Retina (tissue), 1 donor: ENCODE measurements around the gene RHEX.
"Not testable (repeated sequence)": the region's sequence is repeated elsewhere in the genome, so short reads cannot be mapped to it uniquely, and the experiment has no call there.

Source experiments
- DNase-seq: peaks from one replicate; pipeline ENCODE4 v3.0.0-alpha.2; 2016

RHEX gene, protein sequence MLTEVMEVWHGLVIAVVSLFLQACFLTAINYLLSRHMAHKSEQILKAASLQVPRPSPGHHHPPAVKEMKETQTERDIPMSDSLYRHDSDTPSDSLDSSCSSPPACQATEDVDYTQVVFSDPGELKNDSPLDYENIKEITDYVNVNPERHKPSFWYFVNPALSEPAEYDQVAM

DNA sequence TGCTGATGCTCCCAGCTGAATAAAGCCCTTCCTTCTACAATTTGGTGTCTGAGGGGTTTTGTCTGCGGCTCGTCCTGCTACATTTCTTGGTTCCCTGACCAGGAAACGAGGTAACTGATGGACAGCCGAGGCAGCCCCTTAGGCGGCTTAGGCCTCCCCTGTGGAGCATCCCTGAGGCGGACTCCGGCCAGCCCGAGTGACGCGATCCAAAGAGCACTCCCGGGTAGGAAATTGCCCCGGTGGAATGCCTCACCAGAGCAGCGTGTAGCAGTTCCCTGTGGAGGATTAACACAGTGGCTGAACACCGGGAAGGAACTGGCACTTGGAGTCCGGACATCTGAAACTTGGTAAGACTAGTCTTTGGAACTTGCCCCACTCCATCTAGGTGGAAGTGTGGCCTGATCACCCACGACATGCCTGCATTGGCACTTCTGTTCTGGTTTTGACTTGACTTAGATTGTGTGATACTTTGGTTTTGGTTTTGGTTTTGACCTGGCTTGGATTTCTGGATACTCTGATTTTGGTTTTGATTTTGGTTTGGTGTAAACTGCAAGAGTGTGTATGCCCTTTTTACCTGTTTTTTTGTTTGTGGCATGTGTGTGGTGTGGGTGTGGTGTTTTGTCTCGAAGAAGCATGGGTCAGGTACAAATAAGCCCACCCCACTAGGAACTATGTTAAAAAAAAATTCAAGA, at the start of gene RHEX:
Gene RHEX, plus strand, starts transcription at position 255 of the 692 bp plus-strand sequence. CDS start 44,656 bp downstream, outside the sequence.
- not testable (repeated sequence) for DNase-seq

DNA sequence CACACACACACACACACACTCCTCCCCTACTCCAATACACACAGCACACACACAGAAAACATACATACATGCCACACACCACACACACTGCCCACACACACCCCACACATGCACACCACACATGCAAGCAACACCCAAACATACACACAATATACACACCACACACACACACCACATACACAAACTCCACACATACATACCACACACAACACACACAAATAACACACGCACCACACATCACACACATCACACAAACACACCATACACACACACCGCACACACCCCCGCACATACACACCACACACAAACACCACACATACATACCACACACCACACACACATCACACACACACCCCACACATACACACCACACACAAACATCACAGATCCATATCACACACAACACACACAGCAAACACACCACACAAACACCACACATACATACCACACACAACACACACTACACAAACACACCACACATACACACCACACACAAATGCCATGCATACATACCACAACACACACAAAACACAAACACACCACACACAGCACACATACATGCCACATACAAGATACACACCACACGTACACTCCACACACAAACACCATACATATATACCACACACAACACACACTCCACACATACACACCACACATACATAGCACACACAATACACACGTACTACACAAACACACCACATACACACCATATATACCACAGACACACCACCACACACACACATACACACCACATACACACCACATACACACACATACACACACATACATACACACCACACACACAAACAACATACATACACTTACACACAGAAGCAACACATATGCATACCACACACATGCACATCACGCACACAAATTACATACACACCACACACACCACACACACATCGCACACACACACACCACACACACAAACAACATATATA, 48.8 kb upstream of the RHEX start:
- no peak for DNase-seq

DNA sequence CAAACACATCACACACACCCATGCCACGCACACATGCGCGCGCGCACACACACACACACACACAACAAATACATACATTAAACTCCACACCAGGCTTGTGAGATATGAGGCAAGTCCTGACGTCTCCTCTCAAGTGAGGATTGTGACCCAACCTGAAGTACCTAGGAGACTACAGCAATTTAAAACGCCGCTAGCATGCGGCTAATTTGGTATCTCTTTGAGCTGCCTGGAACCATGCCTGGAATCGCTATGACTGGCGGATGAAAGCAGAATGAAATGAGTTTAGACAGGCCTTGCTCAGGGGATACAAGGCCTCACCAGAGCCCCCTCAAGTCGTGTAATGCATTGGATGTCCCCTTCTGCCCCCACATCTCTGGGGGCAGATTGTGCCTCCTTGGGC, 48.1 kb upstream of the RHEX start:
- no peak for DNase-seq

DNA sequence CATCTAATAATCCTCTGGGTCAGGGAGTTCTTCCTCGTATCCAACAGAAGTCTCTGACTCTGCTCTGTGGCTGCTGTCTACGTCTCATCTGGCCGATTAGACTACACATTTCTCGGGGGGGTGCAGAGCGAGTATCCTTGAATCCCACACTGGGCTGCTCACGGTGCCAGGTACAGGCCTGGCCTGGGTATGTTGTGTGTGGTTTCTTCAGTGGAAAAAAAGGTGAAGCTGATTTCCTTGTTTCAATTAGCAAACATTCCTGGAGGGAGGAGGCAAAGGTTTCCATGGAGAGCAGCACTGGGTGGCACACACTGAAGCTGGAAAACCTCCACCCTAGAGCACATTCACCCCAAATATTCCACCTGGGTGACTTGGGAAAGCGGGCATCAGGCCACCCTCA, 47.7 kb upstream of the RHEX start:
- DNase-seq = no peak

DNA sequence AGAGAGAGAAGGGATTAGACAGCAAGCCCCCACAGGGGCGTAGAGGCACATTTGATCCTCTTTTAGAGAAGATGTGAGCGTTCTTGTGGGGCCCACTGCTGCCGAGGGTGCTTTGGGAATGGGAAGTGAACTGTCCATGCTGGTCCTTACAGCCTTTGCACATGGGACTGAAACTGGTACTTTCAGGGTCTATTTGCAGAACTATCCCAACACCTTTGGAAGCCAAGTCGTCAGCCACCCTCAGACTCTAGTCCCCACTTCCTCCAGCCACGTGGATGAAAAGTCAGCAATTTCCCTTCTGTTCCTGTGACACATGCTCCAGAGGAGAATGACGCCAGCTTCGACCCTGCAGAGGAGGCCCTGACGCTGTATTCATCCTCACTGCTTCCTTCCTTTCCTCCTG, 47.2 kb upstream of the RHEX start:
- no peak for DNase-seq

DNA sequence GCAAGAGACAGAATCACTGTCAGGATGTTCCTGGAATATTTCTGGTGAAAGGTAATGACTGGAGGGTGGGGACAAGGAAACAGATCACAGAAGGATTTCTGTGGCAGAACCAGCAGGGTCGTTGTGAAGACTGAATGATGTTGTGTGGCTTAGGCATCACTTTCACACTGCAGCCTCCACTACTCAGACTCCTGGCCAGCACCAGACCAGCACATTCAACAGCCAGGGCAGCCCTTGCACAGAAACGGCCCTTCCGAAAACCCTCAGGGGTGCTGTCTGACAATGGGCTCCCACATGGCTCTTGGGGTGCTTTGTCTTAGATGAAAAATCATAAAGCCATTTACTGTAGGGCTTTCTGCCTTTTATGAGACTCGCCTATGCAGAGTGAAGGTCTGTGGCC, 46.0 kb upstream of the RHEX start:
- no peak for DNase-seq

DNA sequence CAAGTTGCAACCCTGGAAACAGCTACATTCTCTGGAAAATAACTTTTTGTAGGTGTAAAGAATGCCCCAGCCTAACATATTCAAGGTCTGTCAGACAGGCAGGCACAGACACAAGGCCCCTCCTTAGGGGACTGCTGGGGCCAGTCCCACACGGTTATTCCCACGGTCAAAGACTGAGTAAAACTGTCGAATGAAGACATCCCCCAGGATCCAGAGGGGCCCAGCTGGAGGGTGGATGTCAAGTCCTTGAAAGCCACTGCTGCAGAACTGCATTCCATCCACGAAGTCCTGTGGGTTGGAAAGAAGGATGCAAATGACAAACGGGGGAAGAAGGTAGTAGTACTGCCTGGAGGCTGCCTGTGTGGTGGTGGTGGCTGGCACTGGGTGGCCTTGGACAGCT, 42.9 kb upstream of the RHEX start:
- DNase-seq = no peak

DNA sequence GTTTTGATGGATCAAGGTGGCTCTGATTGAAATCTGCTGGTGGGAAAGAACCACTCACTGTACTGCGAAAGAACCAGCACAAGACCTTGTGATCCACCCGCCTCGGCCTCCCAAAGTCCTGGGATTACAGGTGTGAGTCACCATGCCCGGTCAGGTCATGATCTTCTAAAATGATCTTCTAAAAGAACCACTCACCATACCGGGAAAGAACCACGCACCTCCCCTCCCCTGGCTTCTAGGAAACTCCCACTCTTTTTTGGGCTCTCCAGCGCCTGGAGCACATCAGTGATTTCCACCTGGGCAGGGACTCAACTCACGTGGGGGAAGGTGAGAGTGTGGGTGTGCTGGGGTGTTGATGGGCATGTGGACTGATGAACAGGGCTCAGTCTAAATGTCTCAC, 41.9 kb upstream of the RHEX start:
- DNase-seq = no peak

DNA sequence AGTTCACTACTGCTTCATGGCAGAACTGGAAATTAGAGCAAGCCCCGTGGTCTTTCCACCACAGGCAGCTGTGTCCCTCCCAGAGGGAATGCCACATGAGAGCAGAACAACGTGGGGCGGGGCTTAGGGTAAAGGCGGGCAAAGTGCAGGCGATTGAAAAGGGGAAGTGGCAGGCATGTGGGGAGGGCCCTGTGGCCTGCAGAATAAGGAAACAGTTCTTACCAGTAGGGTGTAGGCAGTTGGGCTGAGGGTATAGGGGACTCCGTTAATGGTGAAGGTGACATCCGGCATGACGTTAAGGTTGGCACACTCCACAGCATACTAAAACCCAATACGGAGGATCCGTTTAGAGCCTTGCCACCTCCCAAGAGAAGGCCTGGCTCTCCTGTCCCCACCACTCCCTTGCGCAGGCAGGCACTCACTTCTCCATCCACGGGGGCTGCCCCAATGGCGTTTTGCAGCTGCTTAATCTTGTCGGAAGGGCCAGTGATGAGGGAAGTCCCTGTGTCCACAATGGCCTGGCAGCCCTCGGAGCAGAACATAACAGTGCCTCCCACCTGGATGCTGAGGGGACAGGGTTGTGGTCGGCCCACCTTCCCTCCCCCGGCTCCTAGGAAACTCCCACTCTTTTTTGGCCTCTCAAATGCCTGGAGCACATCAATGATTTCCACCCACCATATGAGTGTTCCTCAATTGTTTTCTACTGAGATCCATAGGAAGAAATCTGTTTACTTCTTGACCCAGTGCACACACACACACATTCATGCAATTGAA, 40.7 kb upstream of the RHEX start:
- no peak for DNase-seq

DNA sequence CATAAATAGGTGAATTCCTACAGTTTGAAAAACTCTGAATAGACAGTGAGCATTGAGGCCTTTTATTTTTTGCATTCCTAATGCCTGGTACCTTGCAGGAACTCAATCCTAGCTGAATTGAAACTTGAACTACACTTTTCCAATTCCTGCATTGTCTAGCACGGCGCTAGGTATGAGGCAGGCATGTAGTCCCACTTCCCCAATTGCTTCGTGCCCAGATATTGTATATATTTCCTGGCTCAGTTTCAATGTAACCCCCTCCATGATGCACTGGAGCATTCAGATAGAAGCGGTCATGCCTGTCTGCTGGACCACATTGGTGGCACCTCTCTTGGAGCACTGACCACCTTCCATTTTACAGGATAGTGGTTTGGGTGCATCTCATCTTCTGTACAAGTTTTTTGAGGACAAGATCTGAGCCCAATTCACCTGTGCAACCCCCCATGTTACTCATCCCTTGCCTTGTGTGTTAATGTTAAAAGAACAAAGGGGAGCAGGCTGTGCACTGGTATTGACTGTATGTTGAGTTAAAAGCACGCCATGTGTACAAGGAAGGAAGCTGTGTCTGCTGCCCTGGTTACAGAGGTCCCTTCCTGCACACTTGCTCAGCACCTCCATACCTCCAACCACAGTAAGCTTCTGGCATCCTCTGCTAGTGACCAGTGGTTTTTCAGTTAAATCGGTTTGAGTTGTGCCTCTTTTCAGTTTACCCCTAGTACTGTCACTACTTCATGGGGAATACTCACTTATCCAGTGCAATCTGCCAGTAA, 39.8 kb upstream of the RHEX start:
- DNase-seq = no peak

DNA sequence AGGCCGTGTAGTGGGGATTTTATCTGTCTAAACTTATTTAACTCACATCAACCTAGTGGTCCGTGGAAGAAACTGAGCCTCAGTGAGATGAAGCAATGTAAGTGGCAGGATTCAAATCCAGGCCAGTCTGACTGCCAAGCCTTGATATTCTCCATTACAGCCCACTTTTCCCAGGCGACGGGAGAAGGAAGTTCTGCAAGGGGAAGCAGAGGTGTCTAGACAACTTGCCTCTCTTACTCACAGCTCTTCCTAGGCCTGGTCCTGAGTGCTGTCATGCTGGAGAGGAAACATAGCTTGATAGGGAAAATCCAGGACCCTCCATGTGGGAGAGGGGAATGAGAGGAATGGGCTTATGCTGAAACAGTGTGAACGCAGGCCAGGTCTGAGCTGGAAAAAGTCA, 38.4 kb upstream of the RHEX start:
- DNase-seq = no peak

DNA sequence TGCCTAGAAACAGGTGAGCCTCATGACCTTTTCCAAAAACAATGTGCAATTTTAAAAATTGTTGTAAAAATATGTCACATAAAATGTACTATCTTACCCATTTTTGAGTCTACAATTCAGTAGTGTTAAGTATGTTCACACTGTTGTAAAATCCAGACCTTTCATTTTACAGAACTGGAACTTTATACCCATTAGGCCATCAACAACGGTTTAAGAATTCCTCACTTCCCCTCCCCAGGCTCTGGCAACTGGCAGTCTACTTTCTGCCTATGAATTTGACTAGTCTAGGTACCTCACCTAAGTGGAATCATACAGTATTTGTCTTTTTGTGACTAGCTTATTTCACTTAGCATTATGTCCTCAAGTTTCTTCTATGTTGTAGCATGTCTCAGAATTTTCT, 37.9 kb upstream of the RHEX start:
- DNase-seq = no peak

DNA sequence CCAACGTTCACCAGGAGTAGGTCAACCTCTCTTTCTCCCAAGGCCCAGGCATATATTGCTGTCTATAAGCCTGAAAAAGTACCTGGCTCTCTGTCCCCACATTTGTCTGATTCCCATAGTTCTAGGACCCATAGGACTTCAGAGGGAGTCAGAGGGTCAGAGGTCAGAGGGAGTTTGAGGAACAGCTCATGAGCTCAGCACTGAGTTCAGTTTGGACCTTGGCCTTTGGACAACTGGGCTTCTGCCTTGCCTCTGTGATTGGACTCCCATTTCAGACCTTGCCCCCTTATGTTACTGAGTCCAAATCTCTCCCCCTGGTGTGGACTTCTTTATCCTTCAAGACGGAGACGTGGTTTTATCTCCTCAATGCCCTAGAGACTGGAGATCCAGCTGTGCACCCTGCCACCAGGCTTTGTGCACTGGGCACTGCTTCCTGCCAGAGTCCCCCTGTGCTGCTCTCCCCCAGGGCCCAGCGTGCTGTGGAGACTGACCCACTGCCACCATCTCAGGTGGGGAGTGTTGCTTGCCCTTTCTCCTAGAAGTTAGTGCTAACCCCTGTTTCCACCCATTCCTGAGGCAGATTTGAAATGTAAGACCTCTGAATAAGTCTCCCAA, 32.5 kb upstream of the RHEX start:
- DNase-seq = no peak

DNA sequence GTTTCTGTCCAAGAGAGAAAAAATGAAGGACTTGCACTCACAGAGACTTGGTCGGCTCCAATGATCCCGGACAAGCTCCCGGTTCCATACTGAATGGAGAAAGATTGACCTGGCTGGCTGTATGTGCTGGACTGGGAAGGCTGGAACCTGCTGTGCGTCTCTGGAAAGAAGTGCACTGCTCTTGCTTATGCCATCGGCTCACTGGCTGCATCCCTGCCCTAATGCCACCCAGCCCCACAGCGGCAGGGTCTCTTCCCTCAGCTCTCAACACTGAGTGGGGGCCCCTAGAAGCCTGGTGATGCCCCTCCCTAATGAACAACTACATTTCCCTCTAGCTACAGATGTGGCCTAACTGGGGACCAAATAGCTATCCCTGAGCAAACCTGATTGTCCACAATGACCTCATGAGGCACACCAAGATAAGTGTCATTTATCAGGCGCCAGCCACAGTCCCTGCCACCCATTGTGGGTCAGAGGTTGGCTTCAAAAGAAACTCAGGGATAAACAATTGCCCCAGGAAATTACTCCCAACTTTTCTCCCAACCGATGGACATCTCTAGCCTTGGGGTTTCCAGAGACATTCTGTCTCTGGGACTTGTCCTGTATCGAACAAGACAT, 31.9 kb upstream of the RHEX start:
- DNase-seq = no peak

DNA sequence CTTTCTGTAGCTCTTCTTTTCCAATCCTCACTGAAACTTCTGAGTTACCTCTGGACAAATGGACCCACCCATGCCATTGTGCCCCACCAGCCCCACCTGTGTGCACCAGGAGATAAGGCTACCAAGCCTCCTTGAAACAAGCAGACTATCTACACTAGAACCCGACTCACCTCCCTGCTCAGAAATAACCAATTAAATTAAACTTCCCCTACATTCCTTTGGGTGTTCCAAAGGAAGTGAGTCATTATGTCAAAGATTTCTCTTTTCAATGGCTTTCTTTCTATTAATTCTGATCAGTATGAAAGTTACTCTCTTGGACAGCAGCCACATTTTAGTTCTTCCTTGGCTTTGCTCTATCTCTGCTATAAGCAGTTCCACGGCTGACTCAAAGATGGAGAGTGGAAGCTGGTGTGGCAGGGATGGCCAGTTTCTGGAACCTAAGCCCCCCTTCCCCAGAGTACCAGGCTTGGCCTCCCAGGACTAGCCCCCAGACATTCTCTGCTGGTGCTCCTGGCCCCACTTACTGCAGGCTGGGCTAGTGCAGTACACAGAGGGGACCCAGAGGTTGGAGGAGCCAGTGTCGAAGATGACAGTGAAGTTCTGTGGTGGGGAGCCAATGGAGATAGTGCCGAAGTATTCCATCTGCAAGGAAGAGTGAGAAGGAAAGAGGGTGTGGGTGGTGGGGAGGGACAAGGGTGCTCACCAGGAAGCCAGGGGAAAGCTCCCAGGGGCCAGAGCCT, 31.2 kb upstream of the RHEX start:
- DNase-seq = no peak

DNA sequence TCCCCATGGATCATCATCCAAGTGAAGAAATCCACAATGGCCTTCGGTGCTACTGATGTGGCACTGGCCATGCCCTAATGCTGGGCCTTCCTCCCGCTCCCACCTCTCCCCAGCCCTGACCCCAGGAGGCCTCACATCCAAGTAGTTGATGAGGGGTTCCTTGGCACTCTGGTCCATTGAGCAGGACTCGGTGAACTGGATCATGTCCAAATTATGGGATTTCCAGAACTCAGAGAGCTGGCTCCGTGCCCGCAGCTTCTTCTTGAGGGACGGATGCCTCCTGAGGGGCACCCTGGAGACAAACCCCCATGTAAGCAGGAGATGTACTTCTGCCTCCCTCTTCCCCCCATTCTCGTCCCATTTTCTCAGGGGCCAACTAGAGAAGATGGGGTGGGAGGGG, 30.2 kb upstream of the RHEX start:
- no peak for DNase-seq

DNA sequence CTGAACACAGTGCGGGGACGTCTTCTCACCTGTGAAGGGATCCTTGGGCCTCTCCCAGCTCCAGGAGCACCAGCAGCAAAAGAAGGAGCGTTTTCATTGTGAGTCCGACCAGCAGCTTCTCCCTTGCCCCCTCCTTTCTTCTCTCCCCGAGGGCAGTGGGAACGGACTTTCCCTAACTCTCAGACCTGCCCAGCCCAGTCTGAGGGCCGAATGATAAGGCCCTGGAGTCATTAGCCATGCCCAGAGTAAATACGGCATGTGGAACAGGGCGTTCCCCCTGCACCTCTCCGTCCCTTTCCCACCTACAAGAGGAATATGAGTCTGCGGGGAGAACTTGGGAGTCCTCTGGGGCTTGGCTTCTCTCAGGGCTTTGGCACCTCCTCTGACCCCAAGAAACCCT, 29.3 kb upstream of the RHEX start, which contains the start of gene CTSE:
Gene CTSE, minus strand, starts transcription at position 201 of the 400 bp plus-strand sequence. Its CDS starts 104 bp downstream, at position 97.
- DNase-seq = no peak

DNA sequence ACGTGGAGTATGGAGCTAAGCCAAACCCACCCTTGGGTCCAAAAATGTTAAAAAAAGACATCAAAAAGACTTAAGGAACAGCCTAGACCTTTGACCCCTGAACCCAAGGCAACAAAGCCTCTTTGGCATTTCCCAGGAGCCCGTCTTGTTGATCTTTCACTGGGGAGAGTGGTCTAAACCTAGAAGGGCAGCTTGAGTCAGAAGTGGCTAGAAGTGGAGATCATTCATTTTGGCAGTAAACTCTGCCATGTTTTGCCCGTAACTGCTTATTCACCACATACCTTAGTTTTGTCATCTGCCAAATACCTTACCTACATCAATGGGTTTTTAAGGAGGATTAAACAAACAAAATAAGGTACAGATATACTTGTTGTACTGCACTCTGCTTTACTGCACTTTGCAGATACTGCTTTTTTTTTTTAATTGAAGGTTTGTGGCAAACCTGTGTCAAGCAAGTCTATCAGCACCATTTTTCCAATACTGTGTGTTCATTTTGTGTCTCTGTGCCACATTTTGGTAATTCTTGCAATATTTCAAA, 27.6 kb upstream of the RHEX start:
- DNase-seq = no peak

DNA sequence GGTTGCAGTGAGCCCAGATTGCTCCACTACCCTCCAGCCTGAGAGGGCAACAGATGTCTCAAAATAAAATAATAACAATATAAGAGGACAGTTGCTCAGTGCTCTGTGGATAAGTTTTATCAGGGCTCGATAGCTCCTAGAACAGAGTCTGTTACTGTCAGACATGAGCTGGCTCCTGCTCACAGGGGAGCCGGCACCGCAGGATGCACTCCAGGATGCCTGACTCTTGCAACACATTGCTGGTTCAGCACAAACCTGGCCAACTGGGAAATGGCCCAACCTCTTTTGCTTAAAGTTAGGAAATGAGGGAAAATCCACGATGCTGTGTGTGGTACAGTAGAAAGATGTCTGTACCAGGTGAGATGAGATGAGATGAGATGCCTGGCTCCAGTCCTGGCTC, 23.5 kb upstream of the RHEX start:
- no peak for DNase-seq

DNA sequence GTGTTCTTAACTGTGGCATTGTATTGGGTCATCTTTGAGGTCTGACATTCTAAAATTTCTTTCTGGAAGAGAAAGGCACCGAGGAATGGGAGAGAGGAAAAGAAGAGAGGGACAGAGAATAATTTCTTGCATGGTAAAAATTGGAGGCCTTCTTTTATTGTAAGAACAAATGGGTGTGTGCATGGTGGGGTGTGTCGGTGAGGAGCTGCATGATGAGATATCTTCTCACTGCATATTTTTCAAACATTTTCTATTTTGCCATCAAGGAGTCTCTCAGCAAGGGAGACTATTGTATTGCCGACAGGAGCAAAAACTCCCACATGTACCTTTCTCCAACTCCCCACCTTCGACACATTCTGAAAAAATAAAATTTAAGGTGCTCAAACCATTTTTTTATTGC, 22.8 kb upstream of the RHEX start:
- no peak for DNase-seq
